H1 (cell line): ENCODE results near the gene MCM6. TPM values are rescaled to one million over a fixed set of nuclear protein-coding genes. Genes with fewer than 3 reads are reported as not detected.

ENCODE experiments used
- CTCF ChIA-PET: fragments of 300-600 bp; sonication (Branson Sonifier 250); formaldehyde crosslinking; loops from one replicate; lab custom pipeline; 2021; ENCODE audit not compliant: partially characterized antibody; lab: Charles Lee
- POLR2A ChIA-PET: fragments of 300-600 bp; sonication (Branson Sonifier 250); formaldehyde crosslinking; loops from one replicate; lab custom pipeline; 2021; ENCODE audit warnings: inconsistent platforms; ENCODE audit not compliant: partially characterized antibody; lab: Charles Lee
- DNase-seq, 2 experiments: peaks; one replicate each; pipeline versions ENCODE4 v3.0.0 to v3.0.0-alpha.2; 2010 to 2022; ENCODE audit warnings: low spot score in 2 of 2, low read depth in 1 of 2, mixed read lengths in 1 of 2
- FAIRE-seq: peaks from 2 replicates; lab custom pipeline; 2011; peaks lifted over from hg19 to GRCh38; lab: Jason Lieb, UNC
- H2AFZ ChIP-seq: 2 replicates; pipeline ENCODE4 v1.8.1; 2012; ENCODE audit warnings: low read length, inconsistent platforms
- H2AK5ac ChIP-seq: 2 replicates; pipeline ENCODE4 v1.6.1; 2013; ENCODE audit warnings: low read depth, low read length
- H2BK120ac ChIP-seq: replicated peaks from 2 replicates; pipeline ENCODE3; 2013; ENCODE audit warnings: low read depth, low read length, inconsistent platforms
- H2BK12ac ChIP-seq: 2 replicates; pipeline ENCODE4 v1.6.1; 2013; ENCODE audit warnings: low read depth, low read length
- H2BK15ac ChIP-seq: 2 replicates; pipeline ENCODE4 v1.6.1; 2013; ENCODE audit warnings: low read length
- H2BK20ac ChIP-seq: 2 replicates; pipeline ENCODE4 v1.6.1; 2013; ENCODE audit warnings: low read length
- H2BK5ac ChIP-seq: 2 replicates; pipeline ENCODE4 v1.6.1; 2013; ENCODE audit warnings: low read depth, low read length
- H3K14ac ChIP-seq: 2 replicates; pipeline ENCODE4 v1.6.1; 2013; ENCODE audit warnings: inconsistent platforms; ENCODE audit not compliant: insufficient read length
- H3K18ac ChIP-seq: 2 replicates; pipeline ENCODE4 v1.6.1; 2013; ENCODE audit warnings: low read length; ENCODE audit errors: extremely low read depth
- H3K23ac ChIP-seq: 2 replicates; pipeline ENCODE4 v1.6.1; 2013; ENCODE audit warnings: inconsistent platforms; ENCODE audit not compliant: insufficient read length
- H3K23me2 ChIP-seq: 2 replicates; pipeline ENCODE4 v1.6.1; 2013; ENCODE audit warnings: low read depth, low read length
- H3K27ac ChIP-seq: 2 replicates; pipeline ENCODE4 v1.6.1; 2011; ENCODE audit warnings: low read depth, low read length, inconsistent platforms
- H3K27me3 ChIP-seq, 4 experiments: replicated peaks in 1 of 4; 1 replicate in 1 of 4; 2 replicates in 3 of 4; pipeline versions ENCODE4 v1.6.1 to v1.8.1; 2011 to 2013; ENCODE audit warnings: low read length in 3 of 4, mild to moderate bottlenecking in 3 of 4, inconsistent platforms in 2 of 4, mixed read lengths in 2 of 4, moderate library complexity in 1 of 4; ENCODE audit not compliant: control insufficient read depth in 3 of 4, insufficient read depth in 3 of 4; ENCODE audit errors: extremely low read depth in 1 of 4
- H3K36me3 ChIP-seq, 4 experiments: 2 replicates each; pipeline versions ENCODE4 v1.6.1 to v1.8.1; 2011 to 2013; ENCODE audit warnings: mild to moderate bottlenecking in 4 of 4, low read length in 3 of 4, moderate library complexity in 2 of 4, control low read depth in 1 of 4, inconsistent platforms in 1 of 4; ENCODE audit not compliant: insufficient read depth in 4 of 4, control insufficient read depth in 2 of 4
- H3K4ac ChIP-seq: replicated peaks from 2 replicates; pipeline ENCODE3; 2013; ENCODE audit warnings: low read length, low read depth, mixed read lengths, inconsistent platforms; ENCODE audit not compliant: insufficient read length
- H3K4me1 ChIP-seq, 4 experiments: replicated peaks in 1 of 4; 1 replicate in 1 of 4; 2 replicates in 3 of 4; pipeline versions ENCODE4 v1.6.1 to v1.8.1; 2011 to 2013; ENCODE audit warnings: low read length in 3 of 4, inconsistent platforms in 2 of 4, mixed read lengths in 1 of 4; ENCODE audit not compliant: insufficient read depth in 4 of 4, control insufficient read depth in 3 of 4
- H3K4me2 ChIP-seq, 2 experiments: 2 replicates each; pipeline versions ENCODE4 v1.6.1 to v1.8.1; 2011 to 2013; ENCODE audit warnings: low read depth in 2 of 2, low read length in 2 of 2, control low read depth in 1 of 2, inconsistent platforms in 1 of 2, mild to moderate bottlenecking in 1 of 2; ENCODE audit not compliant: insufficient read depth in 1 of 2
- H3K4me3 ChIP-seq, 4 experiments: fragments of 200-600, 300-600 bp in 1 of 4; sonication (generic), shearing (Covaris generic), sonication (Bioruptor Twin) in 1 of 4; 2 replicates each; pipeline versions ENCODE4 v1.5.1 to v1.8.1; 2011 to 2016; ENCODE audit warnings: low read length in 4 of 4, low read depth in 3 of 4, control low read depth in 2 of 4, inconsistent platforms in 2 of 4, mild to moderate bottlenecking in 2 of 4, mixed read lengths in 1 of 4, moderate library complexity in 1 of 4; ENCODE audit not compliant: insufficient read depth in 2 of 4; ENCODE audit errors: extremely low read depth in 1 of 4
- H3K56ac ChIP-seq: replicated peaks from 2 replicates; pipeline ENCODE3; 2013; ENCODE audit warnings: low read depth, mild to moderate bottlenecking, mixed read lengths, low read length, inconsistent platforms; ENCODE audit not compliant: insufficient read length
- H3K79me1 ChIP-seq: 2 replicates; pipeline ENCODE4 v1.6.1; 2013; ENCODE audit warnings: low read depth, low read length, control low read depth
- H3K79me2 ChIP-seq, 2 experiments: 2 replicates each; pipeline versions ENCODE4 v1.6.1 to v1.8.1; 2012 to 2013; ENCODE audit warnings: low read length in 2 of 2, mild to moderate bottlenecking in 2 of 2, inconsistent platforms in 1 of 2; ENCODE audit not compliant: insufficient read depth in 2 of 2, control insufficient read depth in 1 of 2
- H3K9ac ChIP-seq, 4 experiments: replicated peaks in 1 of 4; 1 replicate in 1 of 4; 2 replicates in 3 of 4; pipeline versions ENCODE4 v1.6.1 to v1.8.1; 2011 to 2013; ENCODE audit warnings: low read depth in 3 of 4, low read length in 3 of 4, control low read depth in 2 of 4, mild to moderate bottlenecking in 2 of 4, moderate library complexity in 2 of 4, inconsistent platforms in 1 of 4; ENCODE audit errors: extremely low read depth in 1 of 4
- H3K9me3 ChIP-seq, 2 experiments: 2 replicates each; pipeline versions ENCODE4 v1.6.1 to v1.8.1; 2012 to 2013; ENCODE audit warnings: mild to moderate bottlenecking in 2 of 2, moderate library complexity in 2 of 2, control low read depth in 1 of 2, inconsistent platforms in 1 of 2, low read depth in 1 of 2, low read length in 1 of 2, mixed read lengths in 1 of 2; ENCODE audit not compliant: insufficient read depth in 2 of 2
- H4K20me1 ChIP-seq, 2 experiments: replicated peaks in 1 of 2; 2 replicates each; pipeline versions ENCODE3 to v1.8.1; 2011 to 2013; ENCODE audit warnings: inconsistent platforms in 2 of 2, low read length in 2 of 2, mild to moderate bottlenecking in 1 of 2; ENCODE audit not compliant: insufficient read depth in 2 of 2, control insufficient read depth in 1 of 2
- H4K5ac ChIP-seq: 2 replicates; pipeline ENCODE4 v1.6.1; 2013; ENCODE audit warnings: low read length, low read depth, mixed read lengths, inconsistent platforms; ENCODE audit not compliant: insufficient read length
- H4K8ac ChIP-seq: 2 replicates; pipeline ENCODE4 v1.8.0; 2013; ENCODE audit warnings: mild to moderate bottlenecking, moderate library complexity, low read length, inconsistent platforms; ENCODE audit not compliant: insufficient read depth; ENCODE audit errors: extremely low read depth
- H4K91ac ChIP-seq: replicated peaks from 2 replicates; pipeline ENCODE3; 2013; ENCODE audit warnings: low read length, mixed read lengths, inconsistent platforms; ENCODE audit not compliant: insufficient read length
- CTCF ChIP-seq, 3 experiments: IDR thresholded peaks; 1 replicate in 2 of 3; 2 replicates in 1 of 3; pipeline versions ENCODE4 v1.5.1 to v1.6.1; 2011; ENCODE audit warnings: low read length in 3 of 3, mild to moderate bottlenecking in 3 of 3, inconsistent platforms in 2 of 3, low read depth in 1 of 3, moderate library complexity in 1 of 3; ENCODE audit not compliant: insufficient read depth in 1 of 3; ENCODE audit errors: control extremely low read depth in 1 of 3
- MAX ChIP-seq: IDR thresholded peaks from 2 replicates; pipeline ENCODE4 v1.6.1; 2012; ENCODE audit warnings: inconsistent platforms
- SIRT6 ChIP-seq: IDR thresholded peaks from one replicate; pipeline ENCODE4 v1.7.1; 2012; ENCODE audit warnings: low read length, inconsistent platforms
- whole genome bisulfite sequencing, 2 experiments: shearing (Covaris generic) in 1 of 2; methylation state at CpG; one replicate each; pipeline versions ENCODE4 v1.1.6 to v1.1.7; 2013 to 2015; ENCODE audit warnings: low lambda C conversion rate in 2 of 2, mixed read lengths in 2 of 2, inconsistent platforms in 1 of 2, low coverage in 1 of 2, missing lambda C conversion rate in 1 of 2; ENCODE audit not compliant: insufficient replicate concordance in 2 of 2, insufficient coverage in 1 of 2, insufficient read length in 1 of 2; ENCODE audit errors: extremely low coverage in 1 of 2, missing lambda C conversion rate in 1 of 2; 5-methylcytosine and 5-hydroxymethylcytosine counted together
- polyA plus RNA-seq, 7 experiments: library from polyadenylated mRNA; depleted of rRNA in 3 of 7; stranded (reverse) in 5 of 7; unstranded in 2 of 7; fragments of >200 nt in 5 of 7; fragments of 200-250 nt in 2 of 7; gene quantifications; 1 replicate in 5 of 7; 2 replicates in 1 of 7; 4 replicates in 1 of 7; pipeline versions ENCODE4 v1.2.1 to v1.2.3, GENCODE V29; 2011 to 2013; ENCODE audit warnings: missing spikeins in 2 of 7, mixed read lengths in 2 of 7
- total RNA-seq: library from RNA; stranded (reverse); fragmentation: NEBNext Ultra II Directional; extraction: Animal tissue kit (Norgen Biotek cat#: 25700); gene quantifications from 2 replicates; pipeline ENCODE4 v1.2.1, GENCODE V29; 2021

Gene MCM6
- total and polyA plus RNA-seq, 2 of the 8 experiments (the other 6 are each of a cell fraction or from before 2014, with no cell fraction given) = 60.2 to 134 TPM

- WGBS, 2 experiments = 78% methylated on average over 9 of the region's 9 CpGs; no CpG with 5 or more reads in 1 of the 2 experiments
- no peak overlapping the region for H3K23ac ChIP-seq
- no peak for DNase-seq
- H3K23me2 ChIP-seq = no peaks in the 10 kb centered on the region
- no peak overlapping the region for H3K4me2 ChIP-seq
- H2BK5ac ChIP-seq = no peak overlapping the region
- no peaks in the 10 kb centered on the region; a peak in 1 of 7 replicates for H3K4me1 ChIP-seq
- no peaks in the 10 kb centered on the region for H4K20me1 ChIP-seq
- no peak overlapping the region for H3K4ac ChIP-seq
- H3K56ac ChIP-seq = no peak overlapping the region
- ChIA-PET POLR2A (interaction anchor here (0.5 kb wide), 1 partner anchor 17 kb away, joined by 3 read pairs; the partner anchor contains the start of gene LCT), CTCF (interaction anchor here (0.6 to 5.6 kb wide), 4 partner anchors 13 to 565 kb away, joined by 3 to 24 read pairs (median 8); no protein-coding TSS in a partner anchor)
- no peak overlapping the region for H4K91ac ChIP-seq
- no peak overlapping the region for H3K18ac ChIP-seq
- no peak overlapping the region for H2BK20ac ChIP-seq
- H2BK15ac ChIP-seq = 0 out of 2 replicates have a peak overlapping the region, but pooled peaks have one; percentile 5
- H2BK12ac ChIP-seq = no peak overlapping the region
- no peaks in the 10 kb centered on the region for H3K36me3 ChIP-seq
- FAIRE-seq = no peak
- TF ChIP-seq MAX = no peak
- TF ChIP-seq CTCF (IDR thresholded peaks at IDR 0.05; ENCODE audit: control extremely low read depth in 1 of 3, insufficient read depth in 1 of 3, low read depth in 1 of 3, low read length in 3 of 3) = no peak
- TF ChIP-seq SIRT6 = no peak
- no peak overlapping the region for H3K9ac ChIP-seq
- H2BK120ac ChIP-seq = no peak overlapping the region
- no peak overlapping the region for H2AK5ac ChIP-seq
- H3K79me1 ChIP-seq = no peaks in the 10 kb centered on the region; the same call in 1 of the 2 replicates
- H3K14ac ChIP-seq = no peak overlapping the region
- no peak overlapping the region for H3K27ac ChIP-seq
- 0 out of 2 replicates have a peak overlapping the region, but pooled peaks have one; percentile 7 for H2AFZ ChIP-seq
- H4K8ac ChIP-seq = no peak overlapping the region
- H4K5ac ChIP-seq = no peak overlapping the region
- no peaks in the 10 kb centered on the region for H3K79me2 ChIP-seq
- H3K27me3 ChIP-seq = no peaks in the 10 kb centered on the region
- H3K4me3 ChIP-seq = no peak overlapping the region
- no peaks in the 10 kb centered on the region for H3K9me3 ChIP-seq
Observed at GRCh38 chr2:135820003-135820618, 56.1 kb downstream of the MCM6 start.
